Measurements from ENCODE around the gene GMDS.

The GMDS gene

GRCh38 chr6:1631251-1631650, 614.2 kb downstream of the GMDS start:
- no peak for DNase-seq

DNA sequence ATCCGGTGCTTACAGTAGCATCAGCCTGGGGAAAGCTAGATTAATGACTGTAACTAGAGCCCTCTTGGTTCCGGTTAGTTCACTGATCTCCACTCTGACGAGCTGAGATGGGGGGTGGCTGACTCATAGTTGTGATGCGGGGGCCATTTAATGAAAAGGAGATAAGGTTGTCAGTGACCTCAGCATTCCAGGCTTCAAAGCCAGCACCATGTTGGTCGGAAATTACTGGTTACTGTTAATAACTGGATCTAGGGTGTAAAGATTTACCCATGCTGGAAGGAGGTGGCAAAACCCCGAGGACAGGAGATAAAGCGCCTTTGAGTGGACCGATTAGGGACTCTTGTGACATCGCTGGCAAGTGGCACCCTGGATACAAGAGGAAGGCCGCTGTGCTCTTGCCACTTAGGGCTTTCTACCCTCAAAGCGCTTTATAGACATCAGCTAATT, 614.6 kb downstream of the GMDS start:
- DNase-seq, result peak in 1 of 3 experiments; percentile 75

GRCh38 chr6:1630212-1630770, 615.1 kb downstream of the GMDS start:
- no peak for DNase-seq

DNA sequence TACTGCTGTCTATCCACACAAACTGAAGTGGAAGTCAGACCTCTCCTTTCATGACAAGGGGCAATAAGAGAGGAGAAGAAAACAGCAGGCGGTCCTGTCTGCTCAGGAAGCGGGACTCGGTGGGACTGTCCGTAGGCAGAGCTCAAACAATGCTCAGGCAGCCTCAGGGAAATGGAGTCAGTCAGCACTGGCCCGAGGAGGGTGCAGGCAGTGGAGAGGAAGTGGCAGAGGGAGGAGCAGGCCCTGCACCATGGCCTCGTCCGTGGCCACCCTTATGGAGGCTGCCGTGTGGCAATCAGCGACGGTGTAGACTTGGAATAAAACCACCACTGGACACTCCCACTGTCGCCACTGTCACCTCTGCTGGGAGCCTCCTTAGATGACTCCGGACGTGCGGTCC, 616.1 kb downstream of the GMDS start:
- no peak for DNase-seq

DNA sequence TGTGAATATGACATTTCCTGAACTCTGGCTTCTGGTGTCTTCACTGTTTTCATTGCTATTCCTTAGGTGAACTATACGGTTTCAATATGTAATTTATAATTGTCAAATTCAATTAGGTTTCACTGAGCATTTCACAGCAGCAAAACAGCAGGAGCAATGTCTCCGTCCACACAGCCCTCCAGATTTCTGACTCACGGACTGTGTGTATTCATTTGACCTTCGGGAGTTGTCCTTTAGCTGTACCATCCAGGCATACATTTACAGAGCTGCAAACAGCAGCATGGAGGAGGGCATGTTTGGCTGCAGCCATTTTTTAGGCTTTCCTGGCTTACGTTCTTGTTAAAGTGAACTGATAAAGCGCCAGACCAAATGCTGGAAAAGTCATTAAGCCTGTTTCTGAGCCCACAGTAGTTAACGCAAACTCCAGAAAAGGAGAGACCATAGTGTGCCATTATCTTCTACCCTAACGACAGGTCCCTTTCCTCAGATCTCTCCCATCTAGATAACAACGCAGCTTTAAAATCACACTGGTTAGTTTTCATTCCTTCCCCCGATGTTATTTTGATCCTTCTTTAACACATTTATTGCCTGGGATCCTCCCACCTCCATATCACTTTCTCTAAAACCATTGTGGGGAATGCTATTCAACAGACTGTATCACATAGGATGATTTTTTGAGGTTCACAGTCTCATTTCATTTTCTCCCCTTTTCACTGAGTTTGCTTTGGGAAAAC, 617.4 kb downstream of the GMDS start:
- DNase-seq, result no peak

GRCh38 chr6:1626481-1626880, 618.9 kb downstream of the GMDS start:
- no peak for DNase-seq

- DNase-seq, result no peak
Measured at GRCh38 chr6:1625794-1626435, 619.5 kb downstream of the GMDS start.

DNA sequence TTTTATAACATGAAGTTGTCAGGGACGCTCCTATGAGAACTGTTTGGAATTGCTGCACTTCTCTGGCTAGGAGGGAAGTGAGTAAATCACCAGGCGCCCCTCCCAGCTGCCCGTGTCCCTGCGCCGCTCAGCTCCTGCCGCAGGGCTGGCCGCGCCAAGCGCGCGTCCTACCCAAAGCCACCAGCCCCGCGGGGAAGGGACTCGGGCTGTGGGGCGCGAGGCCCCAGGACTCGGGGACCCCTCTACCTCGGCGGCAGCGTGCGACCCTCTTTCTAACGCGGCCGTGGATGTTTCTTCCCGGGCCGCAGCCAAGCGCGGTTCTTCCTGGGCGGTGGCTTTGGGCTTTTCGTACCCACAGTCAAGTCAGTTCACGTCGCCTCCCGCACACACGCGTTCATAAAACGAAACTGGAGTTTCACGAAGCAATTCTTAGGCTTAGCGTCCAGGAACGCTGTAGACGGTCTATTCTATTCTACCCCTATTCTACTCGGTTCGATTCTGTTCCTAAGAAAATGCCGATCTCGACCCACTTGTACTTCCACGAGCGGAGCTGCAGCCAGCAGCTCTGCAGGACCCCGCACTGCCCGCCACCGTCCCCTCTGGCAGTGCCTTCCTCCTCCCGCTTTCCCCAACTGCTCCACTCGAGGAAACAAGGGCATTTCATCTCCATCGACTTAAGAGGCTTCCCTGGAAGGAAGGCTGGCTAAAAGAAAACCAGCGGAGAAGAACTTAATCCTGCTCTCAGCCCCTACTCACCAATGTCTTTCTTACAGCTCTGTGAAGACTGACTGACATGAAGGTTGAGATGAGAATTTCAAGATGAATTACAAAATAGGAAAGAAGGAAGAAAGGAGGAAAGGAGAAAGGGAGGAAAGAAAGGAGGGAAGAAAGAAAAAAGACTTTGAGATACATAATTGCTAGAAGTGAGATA, 620.3 kb downstream of the GMDS start:
- DNase-seq, result no peak

DNA sequence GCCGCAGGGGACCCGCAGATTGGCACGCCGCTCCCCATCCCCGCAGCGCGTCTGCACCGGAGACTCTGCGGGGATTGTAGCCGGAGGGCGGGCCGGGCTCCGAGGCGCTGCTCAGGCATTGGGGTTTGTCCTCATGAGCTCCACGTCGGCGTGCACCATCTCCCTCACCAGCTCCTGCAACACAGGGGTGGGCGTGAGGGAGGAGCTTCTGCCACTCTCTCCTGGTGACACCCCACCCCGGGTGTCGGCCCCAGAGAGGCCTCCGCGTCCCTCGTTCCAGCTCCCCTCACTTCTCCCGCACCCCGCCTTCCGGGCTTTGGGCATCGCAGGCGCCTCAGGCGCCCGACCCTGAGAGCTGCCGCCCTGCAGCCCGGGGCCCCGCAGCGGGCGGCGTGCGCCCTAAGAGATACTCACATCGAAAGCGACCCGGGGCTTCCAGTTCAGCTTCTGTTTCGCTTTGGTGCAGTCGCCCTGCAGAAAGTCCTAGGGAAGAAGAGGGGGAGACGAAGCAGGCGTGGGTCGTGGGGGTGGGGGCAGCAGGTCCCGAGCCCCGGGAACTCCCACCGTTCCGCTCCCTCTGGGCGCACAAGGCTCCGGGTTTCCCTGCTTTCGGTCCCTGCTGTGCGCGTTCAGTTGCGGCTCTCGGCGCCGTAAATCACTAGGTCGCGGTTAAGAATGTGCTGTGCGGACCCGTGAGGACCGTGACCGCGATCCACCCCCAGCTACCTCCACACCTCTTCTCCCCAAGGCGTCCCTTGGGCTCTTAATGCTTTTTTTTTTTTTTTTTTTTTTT, 621.2 kb downstream of the GMDS start:
- no peak for DNase-seq

GRCh38 chr6:1623769-1624057, 621.7 kb downstream of the GMDS start:
- no peak for DNase-seq

GRCh38 chr6:1622851-1623768, 622.3 kb downstream of the GMDS start:
- DNase-seq, result no peak

- no peak for DNase-seq
Measured at GRCh38 chr6:1622220-1622850, 623.1 kb downstream of the GMDS start.

DNA sequence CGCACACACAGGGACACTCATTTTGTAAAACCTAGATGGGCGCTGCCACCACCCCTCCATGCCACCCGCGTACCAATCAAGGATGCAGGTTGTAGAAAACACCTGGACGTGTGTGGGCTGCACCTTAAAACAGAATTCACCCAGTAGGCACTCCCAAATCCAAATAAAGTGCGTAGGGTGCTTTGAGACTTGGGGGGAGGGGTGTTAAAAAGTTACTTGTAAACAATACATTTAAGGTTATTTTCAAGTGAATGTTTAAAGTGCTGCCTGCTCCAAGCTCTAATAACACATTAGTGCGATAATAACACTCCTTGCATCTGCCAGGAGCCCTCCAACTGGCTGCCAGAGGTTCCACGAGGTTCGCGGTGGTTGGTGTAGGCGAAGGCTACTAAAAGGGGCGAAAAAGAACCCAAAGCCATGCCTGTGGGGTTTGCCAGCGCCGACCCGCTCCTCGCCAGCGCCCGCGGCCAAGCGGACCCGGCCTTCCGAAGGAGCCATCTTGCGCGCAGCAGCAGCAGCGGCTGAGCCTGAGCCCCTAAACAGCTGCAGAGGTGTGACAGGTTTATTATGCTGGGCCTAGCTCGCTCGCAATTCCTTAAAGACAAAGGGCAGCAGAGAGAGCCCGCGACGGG, 624.2 kb downstream of the GMDS start:
- DNase-seq, result no peak

DNA sequence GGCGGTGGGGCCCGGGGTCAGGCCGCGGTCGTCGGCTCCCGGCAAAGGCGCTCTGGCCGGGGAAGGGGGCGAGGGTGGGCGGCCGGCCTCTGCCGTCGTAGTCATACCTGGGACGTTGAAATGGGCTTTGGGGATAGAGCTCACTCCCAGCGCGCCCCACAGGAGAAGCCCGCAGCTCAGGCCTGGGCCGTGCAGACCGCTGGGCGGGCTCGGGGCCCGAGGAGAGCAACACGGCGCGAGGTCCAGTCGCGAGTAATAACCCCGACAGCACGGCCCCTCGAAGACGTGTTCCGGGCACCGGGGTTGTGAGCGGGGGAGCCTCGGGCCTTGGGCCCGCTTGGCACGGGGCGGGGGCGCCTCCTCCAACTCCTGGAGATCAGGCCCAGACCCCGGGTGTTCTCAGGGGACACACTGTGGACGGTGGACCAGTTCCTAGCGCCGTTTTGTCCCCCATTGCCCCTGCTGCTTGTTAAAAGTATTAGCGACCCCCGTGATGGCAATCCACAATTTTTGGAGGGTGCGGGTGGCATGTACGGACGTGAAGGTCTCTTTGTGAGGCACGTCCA, 624.8 kb downstream of the GMDS start:
- DNase-seq, result no peak

- no peak for DNase-seq
Measured at GRCh38 chr6:1619673-1620503, 625.5 kb downstream of the GMDS start.

GRCh38 chr6:1619098-1619672, 626.2 kb downstream of the GMDS start:
- DNase-seq, result no peak

DNA sequence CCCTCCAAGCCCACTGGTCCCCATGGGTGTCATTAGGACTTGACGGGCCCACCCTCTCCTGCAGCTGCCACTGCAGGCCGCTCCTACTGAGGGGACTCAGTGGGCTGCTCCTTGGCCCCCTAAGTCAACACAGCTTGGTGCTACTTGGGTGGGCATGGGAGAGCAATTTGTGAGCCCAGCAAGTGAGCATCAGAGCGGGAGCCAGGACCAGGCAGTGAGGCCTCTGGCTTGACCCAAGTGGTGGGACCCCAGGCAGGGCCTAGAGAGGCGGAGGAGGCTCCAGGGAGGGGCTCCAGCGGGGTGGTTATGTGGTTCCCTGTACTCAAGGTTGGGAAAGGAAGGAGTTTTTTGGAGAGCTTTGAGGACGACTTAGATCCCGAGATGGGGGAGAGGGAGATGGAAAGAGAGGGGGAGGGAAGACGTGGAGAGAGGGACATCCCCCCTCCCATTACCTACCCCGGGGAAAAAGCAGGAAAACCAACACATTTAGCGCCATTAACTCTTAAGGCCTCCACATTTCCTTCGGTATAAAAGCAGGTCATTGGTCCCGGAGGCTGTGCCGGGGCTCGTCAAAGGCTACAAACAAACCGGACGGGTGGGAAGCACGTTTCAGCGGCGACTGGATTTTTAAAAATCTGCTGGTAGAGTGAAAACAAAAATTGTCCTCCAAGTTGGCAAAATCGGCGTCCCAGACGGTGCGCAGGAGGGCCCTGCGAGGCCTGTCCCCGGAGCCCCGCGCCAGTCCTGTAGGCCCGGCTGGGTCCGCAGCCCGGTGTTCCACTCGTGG, 626.9 kb downstream of the GMDS start:
- no peak for DNase-seq

Measured in NCI-H1417 (cell line).